GM19239 (cell line): ENCODE data around the gene ENDOV.

Source experiments
- DNase-seq: peaks from one replicate; pipeline ENCODE4 v3.0.0; 2011; ENCODE audit warnings: low spot score; ENCODE audit not compliant: insufficient read length
- FAIRE-seq: peaks from 2 replicates; lab custom pipeline; 2011; peaks lifted over from hg19 to GRCh38; lab: Jason Lieb, UNC

The ENDOV gene

GRCh38 chr17:80445726-80446110 is 30.8 kb downstream of the ENDOV start:
- FAIRE-seq (no peak), DNase-seq (no peak)

GRCh38 chr17:80446645-80447405 is 31.9 kb downstream of the ENDOV start:
- no peak for DNase-seq
- FAIRE-seq: no peak

- FAIRE-seq (no peak), DNase-seq (no peak)
These were observed 32.8 kb downstream of the ENDOV start for GRCh38 chr17:80447790-80448189.

- FAIRE-seq (no peak), DNase-seq (no peak)
These were observed 34.4 kb downstream of the ENDOV start for GRCh38 chr17:80449194-80449929.

GRCh38 chr17:80449930-80450576 is 35.1 kb downstream of the ENDOV start:
- DNase-seq: no peak
- FAIRE-seq: no peak

GRCh38 chr17:80451104-80451775 is 36.3 kb downstream of the ENDOV start:
- no peak for FAIRE-seq
- no peak for DNase-seq

GRCh38 chr17:80452173-80452915 is 37.4 kb downstream of the ENDOV start:
- FAIRE-seq (no peak), DNase-seq (no peak)

- DNase-seq: no peak
- FAIRE-seq: peak; percentile 42
These were observed 38.4 kb downstream of the ENDOV start for GRCh38 chr17:80453126-80453997.

GRCh38 chr17:80453998-80454556 is 39.1 kb downstream of the ENDOV start:
- no peak for FAIRE-seq
- no peak for DNase-seq

GRCh38 chr17:80454557-80455335 is 39.8 kb downstream of the ENDOV start:
- peak; percentile 89 for FAIRE-seq
- peak; percentile 100 for DNase-seq

- peak; percentile 66 for FAIRE-seq
- peak; percentile 68 for DNase-seq
These were observed 40.4 kb downstream of the ENDOV start for GRCh38 chr17:80455336-80455710.

GRCh38 chr17:80455784-80456183 is 40.8 kb downstream of the ENDOV start:
- no peak for DNase-seq
- no peak for FAIRE-seq

- FAIRE-seq: no peak
- DNase-seq: no peak
These were observed 41.7 kb downstream of the ENDOV start for GRCh38 chr17:80456465-80457235.

GRCh38 chr17:80457236-80457856 is 42.4 kb downstream of the ENDOV start:
- DNase-seq (no peak), FAIRE-seq (no peak)

- FAIRE-seq: no peak
These were observed 43.0 kb downstream of the ENDOV start for GRCh38 chr17:80458016-80458415.

GRCh38 chr17:80459234-80459633 is 44.3 kb downstream of the ENDOV start:
- DNase-seq (no peak), FAIRE-seq (no peak)

More at GRCh38 chr17:80458016-80458415, 43.0 kb downstream of the ENDOV start:
- no peak for DNase-seq

- FAIRE-seq: no peak
- DNase-seq: no peak
These were observed 45.5 kb downstream of the ENDOV start for GRCh38 chr17:80460429-80460834.
